ENCODE measurements around the gene UBAC1. TPM values are rescaled to one million over a fixed set of nuclear protein-coding genes. Genes with fewer than 3 reads are reported as not detected.

UBAC1 gene
- total RNA-seq, 1 donor: 23.0 TPM

DNA sequence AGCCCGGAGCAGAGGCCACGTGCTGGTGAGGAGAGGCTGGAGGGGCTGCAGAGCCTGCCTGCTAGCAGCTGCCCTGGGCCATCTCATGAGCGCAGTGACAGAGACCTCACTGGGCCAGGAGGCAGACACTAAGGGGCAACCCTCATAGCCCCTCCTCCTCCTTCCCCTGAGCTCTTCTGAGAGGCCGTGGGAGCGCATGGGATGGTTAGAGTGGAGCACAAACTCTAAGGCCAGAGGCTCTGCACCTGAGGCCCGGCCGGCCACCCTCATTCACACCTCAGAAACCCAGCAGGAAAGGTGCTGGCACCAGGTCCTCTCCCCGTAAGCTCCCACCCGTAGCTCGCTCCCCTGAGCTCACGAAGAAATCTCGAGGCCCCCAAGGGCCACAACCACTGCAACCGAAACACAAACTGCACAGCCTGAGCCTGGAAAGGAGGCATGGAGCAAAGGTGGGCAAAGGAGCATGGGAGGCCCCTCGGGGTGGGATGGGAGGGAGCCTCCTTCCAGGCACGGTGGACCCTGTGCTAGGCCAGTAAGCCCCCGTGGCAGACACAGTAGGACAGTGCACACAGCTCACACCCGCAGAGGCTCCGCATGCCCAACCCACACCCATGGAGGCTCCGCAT, 71.5 kb downstream of the UBAC1 start:
- TF ChIP-seq, protein P1, sequence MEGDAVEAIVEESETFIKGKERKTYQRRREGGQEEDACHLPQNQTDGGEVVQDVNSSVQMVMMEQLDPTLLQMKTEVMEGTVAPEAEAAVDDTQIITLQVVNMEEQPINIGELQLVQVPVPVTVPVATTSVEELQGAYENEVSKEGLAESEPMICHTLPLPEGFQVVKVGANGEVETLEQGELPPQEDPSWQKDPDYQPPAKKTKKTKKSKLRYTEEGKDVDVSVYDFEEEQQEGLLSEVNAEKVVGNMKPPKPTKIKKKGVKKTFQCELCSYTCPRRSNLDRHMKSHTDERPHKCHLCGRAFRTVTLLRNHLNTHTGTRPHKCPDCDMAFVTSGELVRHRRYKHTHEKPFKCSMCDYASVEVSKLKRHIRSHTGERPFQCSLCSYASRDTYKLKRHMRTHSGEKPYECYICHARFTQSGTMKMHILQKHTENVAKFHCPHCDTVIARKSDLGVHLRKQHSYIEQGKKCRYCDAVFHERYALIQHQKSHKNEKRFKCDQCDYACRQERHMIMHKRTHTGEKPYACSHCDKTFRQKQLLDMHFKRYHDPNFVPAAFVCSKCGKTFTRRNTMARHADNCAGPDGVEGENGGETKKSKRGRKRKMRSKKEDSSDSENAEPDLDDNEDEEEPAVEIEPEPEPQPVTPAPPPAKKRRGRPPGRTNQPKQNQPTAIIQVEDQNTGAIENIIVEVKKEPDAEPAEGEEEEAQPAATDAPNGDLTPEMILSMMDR (IDR thresholded peaks at IDR 0.05; ENCODE audit: insufficient read depth, low read length): no peak
- no peak overlapping the region for H3K4me3 ChIP-seq (ENCODE audit: low read depth, low read length)
- DNase-seq (ENCODE audit: low read depth): no peak

DNA sequence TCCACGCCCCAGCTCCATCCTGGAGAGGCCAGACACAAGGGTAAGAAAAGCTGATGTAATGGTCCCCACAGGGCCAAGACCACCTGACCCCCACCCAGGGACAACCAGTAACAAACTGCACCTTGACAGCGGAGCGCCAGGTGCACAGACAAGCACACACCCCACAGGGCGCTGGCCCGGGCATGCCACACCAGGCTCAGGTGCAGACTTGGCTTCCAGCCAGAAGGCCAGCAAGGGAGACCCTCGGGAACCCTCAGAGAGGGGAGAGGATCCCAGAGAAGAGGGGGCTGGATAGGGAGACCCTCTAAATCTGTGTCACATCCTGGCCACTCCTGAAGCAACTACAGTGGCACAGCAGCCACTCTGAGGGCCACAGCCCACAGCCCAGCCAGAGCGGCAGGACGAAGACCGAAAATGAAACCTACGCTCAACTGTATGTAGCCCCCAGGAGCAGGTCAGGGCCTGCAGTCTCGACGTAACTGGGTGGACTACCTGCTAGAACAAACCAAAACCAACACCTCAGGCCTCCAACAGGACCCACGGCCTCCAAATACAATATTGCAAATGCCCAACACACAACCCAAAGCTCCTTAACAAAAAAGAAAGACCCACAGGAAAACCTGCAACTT, 72.3 kb downstream of the UBAC1 start:
- no peak overlapping the region for H3K4me3 ChIP-seq (ENCODE audit: low read depth, low read length)
- DNase-seq (ENCODE audit: low read depth): no peak
- TF ChIP-seq, protein P1 (IDR thresholded peaks at IDR 0.05; ENCODE audit: insufficient read depth, low read length): no peak

DNA sequence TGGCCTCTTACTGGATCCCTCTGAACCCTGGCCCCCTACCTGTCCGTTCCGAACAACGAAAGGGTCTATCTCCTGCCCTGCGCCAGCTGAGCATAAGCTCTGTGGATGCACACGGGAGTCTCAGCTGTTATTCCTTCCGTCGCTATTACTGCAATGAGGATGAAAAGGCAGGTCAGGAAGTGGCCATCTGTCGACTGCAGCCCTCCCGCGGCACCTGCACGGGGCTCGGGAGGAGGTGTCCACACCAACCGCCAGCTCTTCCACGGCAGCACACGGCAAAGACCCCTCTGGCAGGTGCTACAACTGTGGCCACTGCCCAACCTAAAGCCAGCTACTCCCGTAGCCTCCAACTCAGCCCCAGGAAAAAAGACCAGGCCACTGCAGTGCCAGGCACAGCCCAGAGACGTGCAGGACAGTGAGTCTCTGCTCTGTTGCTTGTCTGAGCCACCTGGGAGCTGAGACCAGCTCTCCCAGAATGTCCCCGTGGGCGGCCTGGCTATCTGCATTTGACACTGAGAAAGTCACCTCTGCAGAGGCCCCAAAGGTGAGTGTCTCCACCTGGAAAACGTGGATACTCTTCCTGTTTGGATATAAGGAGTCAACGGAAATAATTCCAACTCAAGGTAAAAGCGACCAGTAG, 72.9 kb downstream of the UBAC1 start:
- TF ChIP-seq, protein P1 (IDR thresholded peaks at IDR 0.05; ENCODE audit: insufficient read depth, low read length): no peak
- H3K4me3 ChIP-seq (ENCODE audit: low read depth, low read length): no peak overlapping the region

DNA sequence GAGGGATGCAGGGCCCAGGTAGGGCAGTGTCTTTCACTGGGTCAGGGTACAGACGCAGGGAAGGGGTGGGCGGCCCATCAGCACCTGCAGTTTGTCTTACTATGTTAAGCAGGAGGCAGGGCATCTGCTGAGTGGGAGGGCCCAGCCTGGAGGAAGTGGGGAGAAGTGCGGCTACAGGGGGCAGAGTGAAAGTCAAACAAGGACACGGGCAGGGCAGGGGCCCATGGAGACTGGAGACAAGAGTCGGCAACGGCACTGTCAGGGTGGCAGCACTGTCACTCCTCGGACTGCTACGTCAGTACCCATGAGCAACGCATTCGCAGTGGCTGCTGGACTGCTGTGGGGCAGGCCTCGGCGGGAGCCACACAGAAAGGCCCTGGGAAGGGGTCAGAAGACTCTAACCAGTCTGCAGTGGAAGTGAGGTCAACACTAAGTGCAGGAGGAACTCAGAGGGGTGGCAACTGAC, 73.6 kb downstream of the UBAC1 start:
- H3K4me3 ChIP-seq (ENCODE audit: low read depth, low read length): no peak overlapping the region
- TF ChIP-seq, protein P1 (IDR thresholded peaks at IDR 0.05; ENCODE audit: insufficient read depth, low read length): no peak
- DNase-seq (ENCODE audit: low read depth): no peak

More for the DNA sequence above, 72.9 kb downstream of the UBAC1 start:
- no peak for DNase-seq (ENCODE audit: low read depth)

DNA sequence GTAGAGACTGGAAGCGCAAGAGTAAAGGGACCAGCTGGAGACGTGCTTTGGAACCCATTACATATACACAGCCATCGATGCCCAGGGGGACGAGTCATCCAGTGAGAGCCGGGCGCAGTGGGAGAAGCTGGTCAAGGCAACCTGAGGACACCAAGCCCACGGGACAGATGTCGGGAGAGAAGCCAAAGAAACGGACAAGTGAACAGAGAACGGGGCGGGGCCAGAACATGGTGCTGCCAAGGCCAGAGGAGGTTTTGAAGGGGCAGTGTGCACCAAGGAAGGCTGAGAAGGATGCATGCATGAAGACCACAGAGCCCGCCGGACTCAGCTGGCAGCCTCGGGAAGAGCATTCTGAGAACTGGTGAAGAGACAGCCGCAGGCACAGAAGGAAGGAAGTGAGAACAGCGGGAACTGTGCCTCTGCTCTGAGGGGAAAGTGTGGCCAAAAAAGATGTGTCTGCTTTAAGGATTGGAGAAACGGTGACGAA, 74.1 kb downstream of the UBAC1 start:
- TF ChIP-seq, protein P1 (IDR thresholded peaks at IDR 0.05; ENCODE audit: insufficient read depth, low read length): no peak
- no peak overlapping the region for H3K4me3 ChIP-seq (ENCODE audit: low read depth, low read length)
- no peak for DNase-seq (ENCODE audit: low read depth)

DNA sequence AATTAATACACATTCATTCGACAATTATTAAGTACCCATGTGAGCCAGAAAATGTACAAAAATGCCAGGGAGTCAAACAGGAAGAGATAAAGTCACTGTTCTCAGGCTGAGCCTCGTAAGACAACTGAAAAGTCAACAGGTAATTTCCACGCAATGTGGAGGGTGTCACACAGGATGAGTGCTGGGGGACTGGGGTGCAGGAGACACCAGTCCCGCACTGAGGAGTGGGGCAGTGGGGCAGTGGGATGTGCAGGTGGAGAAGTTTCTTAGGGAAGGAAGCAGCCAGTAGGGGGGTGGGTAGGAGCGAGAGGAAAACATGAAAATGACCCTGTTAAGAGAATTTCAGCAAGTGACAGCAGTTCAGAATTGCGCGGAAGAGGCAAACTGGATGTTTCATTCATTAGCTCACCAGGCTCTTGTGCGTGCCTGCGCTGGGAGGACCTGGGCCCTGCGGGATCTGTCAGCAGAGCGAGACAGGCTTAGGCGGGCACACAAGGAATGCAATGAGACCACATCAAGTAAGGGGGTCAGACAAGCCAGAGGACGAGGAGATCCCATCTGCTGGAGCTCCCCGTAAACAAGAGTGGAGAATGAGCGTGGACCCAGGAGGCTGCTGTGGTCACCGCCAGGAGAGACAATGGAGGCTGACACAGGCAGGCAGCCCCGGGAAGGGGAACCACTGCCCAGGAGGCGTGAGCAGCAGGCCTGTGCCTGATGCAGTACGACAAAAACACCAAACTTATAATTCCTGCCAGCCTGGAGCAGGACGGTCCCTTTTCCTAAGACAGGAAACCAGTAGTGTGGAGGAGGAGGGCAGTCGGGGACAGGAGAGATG, 74.8 kb downstream of the UBAC1 start:
- no peak for DNase-seq (ENCODE audit: low read depth)
- no peak overlapping the region for H3K4me3 ChIP-seq (ENCODE audit: low read depth, low read length)
- TF ChIP-seq, protein P1 (IDR thresholded peaks at IDR 0.05; ENCODE audit: insufficient read depth, low read length): no peak
